Prostate gland (tissue), 2 donors: ENCODE data around the gene MRPL50.

Source experiments
- CTCF ChIP-seq, 4 experiments: fragments of 200-600 bp in 2 of 4; fragments of 450-650 bp in 2 of 4; sonication (generic) in 2 of 4; IDR thresholded peaks; 1 replicate in 3 of 4; 2 replicates in 1 of 4; pipeline ENCODE4 v1.5.1; 2016 to 2019; ENCODE audit warnings: antibody characterized with exemption in 4 of 4, mild to moderate bottlenecking in 2 of 4, moderate library complexity in 2 of 4
- POLR2A ChIP-seq: fragments of 450-650 bp; IDR thresholded peaks from one replicate; pipeline ENCODE4 v1.6.1; 2016; ENCODE audit warnings: antibody characterized with exemption, mild to moderate bottlenecking

GRCh38 chr9:101381118-101381517 lies 17.3 kb downstream of the MRPL50 start:
- no peak for TF ChIP-seq CTCF (IDR thresholded peaks at IDR 0.05)
- no peak for TF ChIP-seq POLR2A
